Breast epithelium (tissue), 4 donors: ENCODE measurements around the gene ARHGAP9. TPM values are rescaled to one million over a fixed set of nuclear protein-coding genes. Genes with fewer than 3 reads are reported as not detected.

Source experiments
- DNase-seq, 2 donors: peaks; one replicate each; pipeline ENCODE4 v3.0.0-alpha.2; 2019; ENCODE audit warnings: low spot score in 2 of 2
- H3K27ac ChIP-seq, 2 donors: fragments of 200-600 bp; sonication (generic) in 1 of 2; one replicate each; pipeline ENCODE4 v1.5.1; 2016 to 2019; ENCODE audit warnings: mild to moderate bottlenecking in 1 of 2
- H3K27me3 ChIP-seq, 2 donors: fragments of 200-600 bp; sonication (generic) in 1 of 2; one replicate each; pipeline versions ENCODE4 v1.5.1 to v1.6.0; 2017 to 2019; ENCODE audit warnings: control low read depth in 1 of 2, mild to moderate bottlenecking in 1 of 2
- H3K36me3 ChIP-seq: fragments of 200-600 bp; one replicate; pipeline ENCODE4 v1.5.1; 2019
- H3K4me1 ChIP-seq, 2 donors: fragments of 200-600 bp; sonication (generic); one replicate each; pipeline ENCODE4 v1.5.1; 2016 to 2019; ENCODE audit warnings: control low read depth in 1 of 2
- H3K4me3 ChIP-seq, 3 donors: fragments of 200-600 bp; sonication (generic); 1 replicate in 2 of 3; 2 replicates in 1 of 3; pipeline ENCODE4 v1.5.1; 2016 to 2019; ENCODE audit warnings: mild to moderate bottlenecking in 3 of 3, moderate library complexity in 2 of 3
- H3K9me3 ChIP-seq, 2 donors: fragments of 200-600 bp; sonication (generic) in 1 of 2; one replicate each; pipeline ENCODE4 v1.5.1; 2016 to 2019; ENCODE audit warnings: control low read depth in 1 of 2
- POLR2A ChIP-seq: fragments of 450-650 bp; IDR thresholded peaks from one replicate; pipeline ENCODE4 v1.6.1; 2016; ENCODE audit warnings: antibody characterized with exemption, mild to moderate bottlenecking, moderate library complexity
- POLR2AphosphoS5 ChIP-seq, 3 donors: sonication (generic); formaldehyde crosslinking; IDR thresholded peaks; one replicate each; pipeline ENCODE4 v1.6.1; 2017; ENCODE audit warnings: antibody characterized with exemption in 3 of 3
- intact Hi-C: fragments of 100-400 bp; cut with DNase I; formaldehyde crosslinking; loops from one replicate; pipeline ENCODE4 v1.15.1; 2023; ENCODE audit warnings: low total_unique reads
- total RNA-seq, 3 donors: library from RNA; depleted of rRNA; stranded (reverse); fragments of >200 nt; gene quantifications; one replicate each; pipeline ENCODE4 v1.1.0, GENCODE V29; 2016
- TF ChIP-seq, protein P1 (sequence below), 3 donors: fragments of 450-650 bp; IDR thresholded peaks; one replicate each; pipeline ENCODE4 v1.5.1; 2016 to 2017; ENCODE audit warnings: antibody characterized with exemption in 3 of 3, mild to moderate bottlenecking in 3 of 3, moderate library complexity in 3 of 3

Gene ARHGAP9
- total RNA-seq, 3 donors from 2014 or later: 10.8 to 16.6 (median 11.1) TPM

DNA sequence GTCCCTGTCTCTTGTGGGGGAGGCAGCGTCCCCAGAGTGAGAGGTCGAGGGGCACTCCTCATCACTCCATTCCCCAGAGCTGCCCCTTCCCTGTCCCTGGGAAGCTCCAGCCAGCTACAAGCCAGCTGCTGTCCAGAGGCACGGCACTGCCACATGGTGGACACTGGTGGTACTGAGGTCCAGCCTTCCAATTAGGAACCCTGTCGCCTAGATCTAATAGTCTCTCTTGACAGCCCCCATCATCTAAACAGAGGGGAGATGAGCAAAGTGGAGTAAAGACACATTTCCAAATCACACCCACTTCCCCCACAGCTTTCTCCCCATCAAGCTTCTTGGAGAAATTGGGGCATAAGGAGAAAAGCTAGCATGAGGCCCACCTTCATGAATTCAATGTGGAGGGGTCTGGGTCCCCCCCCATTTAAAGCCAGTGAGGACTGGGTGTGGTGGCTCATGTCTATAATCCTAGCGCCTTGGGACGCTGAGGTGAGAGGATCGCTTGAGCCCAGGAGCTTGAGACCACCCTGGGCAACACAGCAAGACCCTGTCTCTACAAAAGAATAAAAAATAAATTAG is 26.6 kb downstream of the ARHGAP9 start:
- no peaks in the 10 kb centered on the region for H3K4me1 ChIP-seq
- no peaks in the 10 kb centered on the region for H3K9me3 ChIP-seq
- H3K4me3 ChIP-seq: no peak overlapping the region
- H3K27me3 ChIP-seq: no peaks in the 10 kb centered on the region
- TF ChIP-seq, protein P1, sequence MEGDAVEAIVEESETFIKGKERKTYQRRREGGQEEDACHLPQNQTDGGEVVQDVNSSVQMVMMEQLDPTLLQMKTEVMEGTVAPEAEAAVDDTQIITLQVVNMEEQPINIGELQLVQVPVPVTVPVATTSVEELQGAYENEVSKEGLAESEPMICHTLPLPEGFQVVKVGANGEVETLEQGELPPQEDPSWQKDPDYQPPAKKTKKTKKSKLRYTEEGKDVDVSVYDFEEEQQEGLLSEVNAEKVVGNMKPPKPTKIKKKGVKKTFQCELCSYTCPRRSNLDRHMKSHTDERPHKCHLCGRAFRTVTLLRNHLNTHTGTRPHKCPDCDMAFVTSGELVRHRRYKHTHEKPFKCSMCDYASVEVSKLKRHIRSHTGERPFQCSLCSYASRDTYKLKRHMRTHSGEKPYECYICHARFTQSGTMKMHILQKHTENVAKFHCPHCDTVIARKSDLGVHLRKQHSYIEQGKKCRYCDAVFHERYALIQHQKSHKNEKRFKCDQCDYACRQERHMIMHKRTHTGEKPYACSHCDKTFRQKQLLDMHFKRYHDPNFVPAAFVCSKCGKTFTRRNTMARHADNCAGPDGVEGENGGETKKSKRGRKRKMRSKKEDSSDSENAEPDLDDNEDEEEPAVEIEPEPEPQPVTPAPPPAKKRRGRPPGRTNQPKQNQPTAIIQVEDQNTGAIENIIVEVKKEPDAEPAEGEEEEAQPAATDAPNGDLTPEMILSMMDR (IDR thresholded peaks at IDR 0.05): peak; percentile 51 to 90 (median 74)
- TF ChIP-seq POLR2A: no peak
- intact Hi-C loops: no loop called here
- H3K27ac ChIP-seq: no peak overlapping the region
- H3K36me3 ChIP-seq: no peaks in the 10 kb centered on the region
- DNase-seq: peak; percentile 45 to 75

DNA sequence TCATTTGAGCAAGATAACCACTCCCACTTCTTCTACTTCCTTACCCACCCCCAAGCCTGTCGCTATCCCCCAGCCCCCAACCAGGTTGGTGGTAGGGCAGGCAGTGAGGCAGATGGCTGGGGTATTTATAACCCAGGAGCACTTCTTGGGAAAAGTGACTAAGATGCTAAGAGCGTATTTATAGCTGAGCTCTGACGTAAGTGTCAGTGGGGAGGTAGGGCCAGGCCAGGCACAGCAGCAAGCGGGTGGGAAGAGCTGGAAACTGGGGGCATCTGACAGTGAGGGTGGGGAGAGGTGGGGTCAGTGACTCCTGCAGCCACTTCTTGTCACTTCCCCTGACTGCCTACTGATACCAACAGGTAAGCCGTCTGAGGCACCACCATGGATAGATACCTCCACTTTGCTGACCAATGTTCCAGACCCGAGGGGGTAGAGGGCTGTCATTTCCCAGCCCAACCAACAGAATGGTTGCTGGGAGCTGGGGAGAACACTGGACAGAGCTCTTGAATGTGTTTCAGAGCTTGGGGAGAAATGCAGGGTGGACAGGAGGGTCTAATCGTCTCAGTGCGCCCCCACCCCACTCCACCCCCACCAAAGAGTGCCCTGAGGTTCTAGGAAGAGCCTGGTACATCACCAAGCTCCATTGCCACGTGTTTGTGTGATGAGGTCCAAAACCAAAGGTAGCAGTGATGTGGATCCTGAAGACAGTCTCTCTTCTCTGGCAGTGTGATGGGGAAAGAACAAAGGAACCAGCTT is 27.3 kb downstream of the ARHGAP9 start:
- no peaks in the 10 kb centered on the region for H3K9me3 ChIP-seq
- DNase-seq: no peak
- H3K4me3 ChIP-seq: no peak overlapping the region
- H3K36me3 ChIP-seq: no peaks in the 10 kb centered on the region
- no peak for TF ChIP-seq POLR2A
- TF ChIP-seq POLR2AphosphoS5 (IDR thresholded peaks at IDR 0.05): no peak
- TF ChIP-seq, protein P1 (IDR thresholded peaks at IDR 0.05): no peak
- H3K4me1 ChIP-seq: no peaks in the 10 kb centered on the region
- intact Hi-C loops: no loop called here
- H3K27ac ChIP-seq: peak overlapping the region in 1 of 2 donors; percentile 28
- no peaks in the 10 kb centered on the region for H3K27me3 ChIP-seq

GRCh38 chr12:57451233-57451778 is 28.4 kb downstream of the ARHGAP9 start:
- Histone ChIP-seq H3K27me3 (no peaks in the 10 kb centered on the region), H3K36me3 (no peaks in the 10 kb centered on the region), H3K9me3 (no peaks in the 10 kb centered on the region), H3K27ac (no peak overlapping the region), H3K4me1 (no peaks in the 10 kb centered on the region), H3K4me3 (no peak overlapping the region)
- TF ChIP-seq POLR2AphosphoS5 (IDR thresholded peaks at IDR 0.05): no peak
- TF ChIP-seq, protein P1 (IDR thresholded peaks at IDR 0.05): no peak
- no peak for TF ChIP-seq POLR2A
- intact Hi-C loops: no loop called here
- no peak for DNase-seq

DNA sequence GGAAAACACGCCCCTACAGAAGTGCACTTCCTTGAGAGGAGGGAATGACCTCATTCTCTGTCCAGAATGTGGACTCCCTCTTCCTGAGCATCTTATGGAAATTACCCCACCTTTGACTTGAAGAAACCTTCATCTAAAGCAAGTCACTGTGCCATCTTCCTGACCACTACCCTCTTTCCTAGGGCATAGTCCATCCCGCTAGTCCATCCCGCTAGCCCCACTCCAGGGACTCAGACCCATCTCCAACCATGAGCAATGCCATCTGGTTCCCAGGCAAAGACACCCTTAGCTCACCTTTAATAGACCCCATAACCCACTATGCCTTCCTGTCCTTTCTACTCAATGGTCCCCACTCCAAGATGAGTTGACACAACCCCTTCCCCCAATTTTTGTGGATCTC is 29.6 kb downstream of the ARHGAP9 start:
- TF ChIP-seq, protein P1 (IDR thresholded peaks at IDR 0.05): no peak
- no peak for TF ChIP-seq POLR2A
- TF ChIP-seq POLR2AphosphoS5 (IDR thresholded peaks at IDR 0.05): no peak
- intact Hi-C loops: no loop called here

GRCh38 chr12:57449375-57449774 is 30.3 kb downstream of the ARHGAP9 start:
- TF ChIP-seq, protein P1 (IDR thresholded peaks at IDR 0.05): no peak
- TF ChIP-seq POLR2A (no peak), POLR2AphosphoS5 (IDR thresholded peaks at IDR 0.05) (no peak)
- H3K36me3 ChIP-seq: no peaks in the 10 kb centered on the region
- H3K4me3 ChIP-seq: no peak overlapping the region
- intact Hi-C loops: no loop called here
- no peak overlapping the region for H3K27ac ChIP-seq
- H3K27me3 ChIP-seq: no peaks in the 10 kb centered on the region
- H3K4me1 ChIP-seq: no peaks in the 10 kb centered on the region
- no peaks in the 10 kb centered on the region for H3K9me3 ChIP-seq
- DNase-seq: no peak

More for the DNA sequence above, 29.6 kb downstream of the ARHGAP9 start:
- Histone ChIP-seq H3K4me3 (no peak overlapping the region), H3K9me3 (no peaks in the 10 kb centered on the region), H3K4me1 (no peaks in the 10 kb centered on the region), H3K27me3 (no peaks in the 10 kb centered on the region), H3K27ac (no peak overlapping the region), H3K36me3 (no peaks in the 10 kb centered on the region)
- no peak for DNase-seq
